HG03025 (cell line): ENCODE results near the gene POLR1H.

Experiments
- ATAC-seq: cut with Tn5 transposase; IDR thresholded peaks from one replicate; pipeline ENCODE4 v1.9.1; 2021; ENCODE audit warnings: mild to moderate bottlenecking, moderate library complexity; ENCODE audit not compliant: unreplicated experiment, low FRiP score

POLR1H gene

GRCh38 chr6:30060606-30061091 is 416 bp upstream of the POLR1H start:
- ATAC-seq, result no peak

GRCh38 chr6:30061858-30062458 is 893 bp downstream of the POLR1H start:
- no peak for ATAC-seq

- no peak for ATAC-seq
Measured at GRCh38 chr6:30062471-30063178, 1.6 kb downstream of the POLR1H start.

GRCh38 chr6:30063315-30063714 is 2.2 kb downstream of the POLR1H start:
- no peak for ATAC-seq

GRCh38 chr6:30066082-30066481 is 5.0 kb downstream of the POLR1H start:
- ATAC-seq, result no peak

- peak; percentile 94 for ATAC-seq
Measured at GRCh38 chr6:30066577-30067459, 5.8 kb downstream of the POLR1H start, which contains the start of gene PPP1R11. PPP1R11 (plus strand) TSS chr6:30067198; CDS start chr6:30067411, 213 bp downstream.

- no peak for ATAC-seq
Measured at GRCh38 chr6:30067460-30068139, 6.5 kb downstream of the POLR1H start.

- ATAC-seq, result no peak
Measured at GRCh38 chr6:30071081-30071818, 10.2 kb downstream of the POLR1H start.

- no peak for ATAC-seq
Measured at GRCh38 chr6:30071858-30072257, 10.8 kb downstream of the POLR1H start.

- ATAC-seq, result no peak
Measured at GRCh38 chr6:30073489-30074235, 12.6 kb downstream of the POLR1H start.

GRCh38 chr6:30074331-30075093 is 13.4 kb downstream of the POLR1H start:
- no peak for ATAC-seq

GRCh38 chr6:30075094-30075789 is 14.2 kb downstream of the POLR1H start, which contains the start of gene RNF39:
RNF39 (minus strand) TSS chr6:30075769; CDS start chr6:30075585, 184 bp downstream.
- ATAC-seq, result no peak

GRCh38 chr6:30075790-30076732 is 15.0 kb downstream of the POLR1H start:
- no peak for ATAC-seq

- no peak for ATAC-seq
Measured at GRCh38 chr6:30077218-30077617, 16.2 kb downstream of the POLR1H start.

GRCh38 chr6:30087876-30088275 is 26.8 kb downstream of the POLR1H start:
- no peak for ATAC-seq

- no peak for ATAC-seq
Measured at GRCh38 chr6:30091577-30092381, 30.7 kb downstream of the POLR1H start.
